ENCODE results near the gene UTP3. TPM values are rescaled to one million over a fixed set of nuclear protein-coding genes. Genes with fewer than 3 reads are reported as not detected.

Gene UTP3
- total RNA-seq, 2 donors from 2014 or later, result 36.0 to 37.8 TPM

DNA sequence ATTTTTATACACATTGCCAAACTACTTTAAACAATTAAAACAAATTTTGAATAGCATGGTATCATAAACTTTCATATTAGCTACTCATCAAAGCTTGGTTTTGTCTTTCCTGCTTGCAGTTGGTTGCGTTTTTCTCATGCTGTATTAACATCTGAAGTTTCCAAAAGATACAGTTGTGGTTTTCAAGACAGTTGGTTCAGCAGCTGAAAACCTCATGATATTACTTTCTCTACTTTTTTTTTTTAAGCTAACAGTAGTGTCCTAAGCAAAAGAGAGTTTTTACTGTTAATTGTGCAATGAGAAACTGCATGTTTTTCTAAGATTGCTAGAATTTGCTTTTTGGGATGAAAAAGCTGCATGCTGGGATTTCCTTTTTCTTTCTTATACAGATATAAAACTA lies 48.7 kb downstream of the UTP3 start:
- Histone ChIP-seq H3K27ac (ENCODE audit: low read depth, low read length) (no peak overlapping the region), H3K4me3 (ENCODE audit: low read length) (no peak overlapping the region), H3K9ac (ENCODE audit: extremely low read depth, low read length, poor library complexity, severe bottlenecking) (no peak overlapping the region), H3K9me3 (ENCODE audit: control insufficient read depth, low read length) (no peaks in the 10 kb centered on the region), H3K4me1 (ENCODE audit: control insufficient read depth, insufficient read depth, low read length) (peaks cover 3% of the 10 kb centered on the region), H3K27me3 (ENCODE audit: control insufficient read depth, insufficient read depth, low read length, poor library complexity, severe bottlenecking) (no peaks in the 10 kb centered on the region), H3K36me3 (ENCODE audit: control insufficient read depth, insufficient read depth, low read length) (no peaks in the 10 kb centered on the region)
- TF ChIP-seq, protein P1, sequence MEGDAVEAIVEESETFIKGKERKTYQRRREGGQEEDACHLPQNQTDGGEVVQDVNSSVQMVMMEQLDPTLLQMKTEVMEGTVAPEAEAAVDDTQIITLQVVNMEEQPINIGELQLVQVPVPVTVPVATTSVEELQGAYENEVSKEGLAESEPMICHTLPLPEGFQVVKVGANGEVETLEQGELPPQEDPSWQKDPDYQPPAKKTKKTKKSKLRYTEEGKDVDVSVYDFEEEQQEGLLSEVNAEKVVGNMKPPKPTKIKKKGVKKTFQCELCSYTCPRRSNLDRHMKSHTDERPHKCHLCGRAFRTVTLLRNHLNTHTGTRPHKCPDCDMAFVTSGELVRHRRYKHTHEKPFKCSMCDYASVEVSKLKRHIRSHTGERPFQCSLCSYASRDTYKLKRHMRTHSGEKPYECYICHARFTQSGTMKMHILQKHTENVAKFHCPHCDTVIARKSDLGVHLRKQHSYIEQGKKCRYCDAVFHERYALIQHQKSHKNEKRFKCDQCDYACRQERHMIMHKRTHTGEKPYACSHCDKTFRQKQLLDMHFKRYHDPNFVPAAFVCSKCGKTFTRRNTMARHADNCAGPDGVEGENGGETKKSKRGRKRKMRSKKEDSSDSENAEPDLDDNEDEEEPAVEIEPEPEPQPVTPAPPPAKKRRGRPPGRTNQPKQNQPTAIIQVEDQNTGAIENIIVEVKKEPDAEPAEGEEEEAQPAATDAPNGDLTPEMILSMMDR (conservative IDR thresholded peaks at IDR 0.05), result no peak
- no peaks in the 10 kb centered on the region for H3K27me3 Mint-ChIP-seq (ENCODE audit: insufficient read depth)
- H3K36me3 Mint-ChIP-seq (ENCODE audit: low read depth), result peaks cover 4% of the 10 kb centered on the region
- H3K4me3 Mint-ChIP-seq, result no peak overlapping the region
- DNase-seq, result no peak
- peaks cover 24% of the 10 kb centered on the region for H3K4me1 Mint-ChIP-seq
- 95% methylated on average over 1 of the region's 1 CpG; no CpG with 5 or more reads in 1 of the 2 experiments for WGBS, 2 experiments (ENCODE audit: insufficient coverage in 1 of 2, insufficient read length in 1 of 2)
- no peaks in the 10 kb centered on the region for H3K9me3 Mint-ChIP-seq
- H3K27ac Mint-ChIP-seq, result no peak overlapping the region

DNA sequence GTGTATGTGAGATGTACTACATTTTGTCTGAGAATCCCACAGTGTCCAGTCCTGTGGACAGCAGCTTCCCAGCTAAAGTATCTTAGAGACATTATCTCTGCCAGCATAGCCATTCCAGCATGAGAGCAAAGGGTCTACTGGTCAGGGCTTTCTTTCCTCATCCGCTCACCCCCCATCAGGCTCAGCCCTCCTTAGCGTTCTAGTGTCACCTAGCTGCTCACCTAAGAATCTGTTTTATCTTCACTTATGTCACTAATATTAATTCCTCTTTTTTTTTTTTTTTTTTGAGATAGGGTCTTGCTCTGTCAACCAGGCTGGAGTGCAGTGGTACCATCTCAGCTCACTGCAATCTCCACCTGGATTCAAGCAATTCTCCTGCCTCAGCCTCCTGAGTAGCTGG lies 49.1 kb downstream of the UTP3 start:
- Mint-ChIP-seq H3K27me3 (ENCODE audit: insufficient read depth) (no peaks in the 10 kb centered on the region), H3K36me3 (ENCODE audit: low read depth) (peaks cover 2% of the 10 kb centered on the region), H3K4me1 (peaks cover 28% of the 10 kb centered on the region), H3K9me3 (no peaks in the 10 kb centered on the region), H3K27ac (no peak overlapping the region), H3K4me3 (no peak overlapping the region)
- Histone ChIP-seq H3K9me3 (ENCODE audit: control insufficient read depth, low read length) (no peaks in the 10 kb centered on the region), H3K4me3 (ENCODE audit: low read length) (no peak overlapping the region), H3K36me3 (ENCODE audit: control insufficient read depth, insufficient read depth, low read length) (no peaks in the 10 kb centered on the region), H3K9ac (ENCODE audit: extremely low read depth, low read length, poor library complexity, severe bottlenecking) (no peak overlapping the region), H3K4me1 (ENCODE audit: control insufficient read depth, insufficient read depth, low read length) (peaks cover 6% of the 10 kb centered on the region), H3K27ac (ENCODE audit: low read depth, low read length) (no peak overlapping the region), H3K27me3 (ENCODE audit: control insufficient read depth, insufficient read depth, low read length, poor library complexity, severe bottlenecking) (no peaks in the 10 kb centered on the region)
- TF ChIP-seq, protein P1 (conservative IDR thresholded peaks at IDR 0.05), result no peak
- no peak for DNase-seq
- WGBS, 2 experiments (ENCODE audit: insufficient coverage in 1 of 2, insufficient read length in 1 of 2), result 92 to 93% methylated on average over 2 of the region's 2 CpGs

DNA sequence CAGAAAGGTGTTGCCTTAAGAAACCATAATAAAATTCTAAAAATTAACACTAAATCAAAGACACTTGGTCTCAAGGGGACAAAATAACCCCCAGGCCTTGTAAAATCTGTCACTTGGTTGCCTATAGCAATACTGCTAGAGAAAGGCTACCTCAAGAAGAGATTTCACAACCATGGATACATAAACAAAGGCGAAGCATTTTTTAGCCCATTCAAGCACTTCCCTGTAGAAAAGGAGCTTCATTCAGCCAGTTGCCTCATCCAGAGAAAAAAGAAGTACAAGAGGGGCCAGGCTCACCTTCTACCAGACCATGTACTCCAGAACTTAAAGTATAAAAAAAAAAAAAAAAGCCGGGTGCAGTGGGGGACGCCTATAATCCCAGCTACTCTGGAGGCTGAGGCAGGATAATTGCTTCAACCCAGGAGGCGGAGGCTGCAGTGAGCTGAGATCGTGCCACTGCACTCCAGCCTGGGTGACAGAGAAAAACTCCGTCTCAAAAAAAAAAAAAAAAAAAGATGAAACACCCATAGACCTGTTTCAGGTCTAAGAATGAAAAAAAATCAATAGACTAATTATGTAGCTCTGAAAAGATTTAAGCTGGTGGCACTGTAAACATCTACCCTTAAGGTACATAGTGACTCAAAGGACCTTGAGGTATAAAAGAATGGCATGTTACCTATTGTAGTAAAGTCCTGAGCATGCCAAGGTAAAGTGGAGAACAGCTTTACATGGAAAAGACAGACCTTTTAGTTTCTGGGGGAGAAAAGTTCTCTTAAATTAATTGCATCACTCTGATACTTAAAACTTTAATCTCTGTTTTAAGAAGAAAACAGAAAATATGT lies 51.4 kb downstream of the UTP3 start:
- Mint-ChIP-seq H3K27me3 (ENCODE audit: insufficient read depth) (no peaks in the 10 kb centered on the region), H3K27ac (peak overlapping the region; percentile 21), H3K9me3 (no peaks in the 10 kb centered on the region), H3K36me3 (ENCODE audit: low read depth) (no peaks in the 10 kb centered on the region), H3K4me1 (peaks cover 24% of the 10 kb centered on the region), H3K4me3 (no peak overlapping the region)
- no peaks in the 10 kb centered on the region for H3K9me3 ChIP-seq (ENCODE audit: control insufficient read depth, low read length)
- H3K36me3 ChIP-seq (ENCODE audit: control insufficient read depth, insufficient read depth, low read length), result no peaks in the 10 kb centered on the region
- no peak overlapping the region for H3K9ac ChIP-seq (ENCODE audit: extremely low read depth, low read length, poor library complexity, severe bottlenecking)
- DNase-seq, result no peak
- peaks cover 8% of the 10 kb centered on the region for H3K4me1 ChIP-seq (ENCODE audit: control insufficient read depth, insufficient read depth, low read length)
- no peak overlapping the region for H3K4me3 ChIP-seq (ENCODE audit: low read length)
- TF ChIP-seq, protein P1 (conservative IDR thresholded peaks at IDR 0.05), result no peak
- WGBS, 2 experiments (ENCODE audit: insufficient coverage in 1 of 2, insufficient read length in 1 of 2), result 66 to 100% methylated on average over 1 to 5 of the region's 6 CpGs
- peak overlapping the region; percentile 54 for H3K27ac ChIP-seq (ENCODE audit: low read depth, low read length)
- no peaks in the 10 kb centered on the region for H3K27me3 ChIP-seq (ENCODE audit: control insufficient read depth, insufficient read depth, low read length, poor library complexity, severe bottlenecking)

Other genes starting within 250 kb of the UTP3 start
- gene MUC7, start 216.3 kb upstream of the UTP3 start, total RNA-seq, result not detected
- gene AMTN, start 170.0 kb upstream of the UTP3 start, total RNA-seq, result not detected
- not detected for gene AMBN, start 96.3 kb upstream of the UTP3 start, total RNA-seq
- gene ENAM, start 59.8 kb upstream of the UTP3 start, total RNA-seq, result not detected
- not detected for gene JCHAIN, start 22.0 kb upstream of the UTP3 start, total RNA-seq
- 10 to 100 TPM; 75.1 to 91.2 TPM for gene RUFY3, start 33.4 kb downstream of the UTP3 start, total RNA-seq
- 100 to 1,000 TPM; 108 to 123 TPM for gene GRSF1, start 151.4 kb downstream of the UTP3 start, total RNA-seq
- gene MOB1B, start 213.8 kb downstream of the UTP3 start, total RNA-seq, result 10 to 100 TPM; 28.7 to 30.5 TPM

Measured in endodermal cell (in vitro differentiated cells).